Measurements from ENCODE around the gene XYLB. TPM values are rescaled to one million over a fixed set of nuclear protein-coding genes. Genes with fewer than 3 reads are reported as not detected.

XYLB gene
- total RNA-seq, 3 donors from 2014 or later (not counting 1 experiment from before 2014, with no cell fraction given), result 1.6 to 3.7 (median 2.4) TPM

DNA sequence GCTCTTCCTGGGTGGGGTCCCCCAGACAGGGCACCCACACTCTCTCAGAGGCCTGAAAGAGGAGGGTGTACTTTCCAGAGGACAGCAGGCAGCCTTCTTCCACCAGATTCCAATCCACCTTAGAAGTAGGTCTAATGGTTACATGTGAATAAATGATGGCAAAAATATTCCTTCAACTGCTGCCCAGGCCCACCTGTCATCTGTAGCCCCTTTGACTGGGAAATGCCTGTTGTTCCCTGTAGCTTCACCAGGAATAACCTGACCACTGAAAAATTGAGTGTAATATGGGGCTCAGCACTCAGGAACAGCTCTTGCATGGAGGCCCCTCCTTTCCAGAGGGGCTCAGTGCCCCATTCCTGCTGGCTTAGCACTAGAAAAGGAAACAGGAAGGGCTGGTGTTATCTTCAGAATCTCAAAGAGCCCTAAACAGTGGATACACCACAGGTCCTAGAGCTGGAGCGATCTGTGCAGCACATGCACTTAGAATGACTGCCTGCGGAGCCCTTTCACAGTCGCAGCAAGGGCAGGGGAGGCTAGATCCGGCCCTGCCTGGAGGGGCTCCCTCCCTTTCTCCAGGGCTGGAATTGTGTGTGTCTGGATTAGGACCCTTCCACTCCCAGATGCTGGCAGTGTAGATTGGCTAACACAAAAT is 32.3 kb upstream of the XYLB start:
- Mint-ChIP-seq H3K36me3 (no peaks in the 10 kb centered on the region), H3K27me3 (ENCODE audit: low read depth in 2 of 2) (peaks cover 6 to 8% of the 10 kb centered on the region in 2 donors), H3K9me3 (no peaks in the 10 kb centered on the region), H3K27ac (no peak overlapping the region), H3K4me1 (no peaks in the 10 kb centered on the region), H3K4me3 (no peak overlapping the region)
- TF ChIP-seq, protein P1, sequence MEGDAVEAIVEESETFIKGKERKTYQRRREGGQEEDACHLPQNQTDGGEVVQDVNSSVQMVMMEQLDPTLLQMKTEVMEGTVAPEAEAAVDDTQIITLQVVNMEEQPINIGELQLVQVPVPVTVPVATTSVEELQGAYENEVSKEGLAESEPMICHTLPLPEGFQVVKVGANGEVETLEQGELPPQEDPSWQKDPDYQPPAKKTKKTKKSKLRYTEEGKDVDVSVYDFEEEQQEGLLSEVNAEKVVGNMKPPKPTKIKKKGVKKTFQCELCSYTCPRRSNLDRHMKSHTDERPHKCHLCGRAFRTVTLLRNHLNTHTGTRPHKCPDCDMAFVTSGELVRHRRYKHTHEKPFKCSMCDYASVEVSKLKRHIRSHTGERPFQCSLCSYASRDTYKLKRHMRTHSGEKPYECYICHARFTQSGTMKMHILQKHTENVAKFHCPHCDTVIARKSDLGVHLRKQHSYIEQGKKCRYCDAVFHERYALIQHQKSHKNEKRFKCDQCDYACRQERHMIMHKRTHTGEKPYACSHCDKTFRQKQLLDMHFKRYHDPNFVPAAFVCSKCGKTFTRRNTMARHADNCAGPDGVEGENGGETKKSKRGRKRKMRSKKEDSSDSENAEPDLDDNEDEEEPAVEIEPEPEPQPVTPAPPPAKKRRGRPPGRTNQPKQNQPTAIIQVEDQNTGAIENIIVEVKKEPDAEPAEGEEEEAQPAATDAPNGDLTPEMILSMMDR (IDR thresholded peaks at IDR 0.05), result no peak
- Histone ChIP-seq H3K36me3 (ENCODE audit: control insufficient read depth, insufficient read depth, low read length) (no peaks in the 10 kb centered on the region), H3K27me3 (ENCODE audit: control insufficient read depth, insufficient read depth, low read length) (no peaks in the 10 kb centered on the region), H3K9me3 (ENCODE audit: control insufficient read depth, insufficient read depth, low read length) (no peaks in the 10 kb centered on the region), H3K4me1 (ENCODE audit: control insufficient read depth, insufficient read depth, low read length) (peaks cover 10% of the 10 kb centered on the region), H3K27ac (ENCODE audit: low read length) (no peak overlapping the region), H3K4me3 (ENCODE audit: low read length) (no peak overlapping the region)
- no peak for DNase-seq
- WGBS (ENCODE audit: insufficient coverage), result 27% methylated on average over 4 of the region's 4 CpGs
- intact Hi-C loops (cut with micrococcal nuclease), result no loop called here
- no peak for ATAC-seq

DNA sequence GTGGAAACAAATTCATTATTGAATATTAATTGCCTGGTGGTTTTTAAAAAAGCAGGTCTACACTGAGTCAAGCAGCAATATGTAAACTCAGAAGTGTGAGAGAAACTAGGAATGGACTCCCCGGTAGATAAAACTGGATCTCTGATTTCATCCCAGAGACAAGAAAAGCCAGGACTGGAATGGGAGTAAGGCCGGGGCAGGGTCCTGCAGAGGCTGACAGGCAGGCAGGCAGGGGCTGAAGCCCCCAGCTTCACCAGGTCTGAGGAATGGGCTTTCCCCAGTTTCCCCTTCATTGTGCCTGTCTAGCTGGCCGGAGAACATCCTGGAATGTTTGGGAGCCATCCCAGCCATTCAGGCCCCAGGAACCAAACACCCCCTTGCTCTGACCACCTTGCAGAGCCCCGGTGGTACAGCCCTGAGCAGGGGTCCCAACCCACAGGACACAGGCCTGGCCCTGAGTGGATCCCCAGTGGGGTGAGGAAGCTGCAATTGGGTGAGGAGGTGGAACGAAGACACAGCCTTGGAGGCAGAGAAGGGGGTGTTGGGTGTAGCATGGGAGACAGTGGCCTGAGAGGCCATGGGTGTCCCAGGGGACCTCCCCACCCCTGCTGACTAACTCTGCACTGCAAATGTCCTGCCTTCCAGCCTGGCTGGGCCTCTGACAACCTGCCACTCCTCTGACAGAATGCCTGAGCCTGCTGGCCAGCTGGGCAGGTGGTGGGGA is 31.7 kb upstream of the XYLB start:
- H3K4me1 Mint-ChIP-seq, result no peaks in the 10 kb centered on the region
- no peak overlapping the region for H3K27ac ChIP-seq (ENCODE audit: low read length)
- H3K36me3 Mint-ChIP-seq, result no peaks in the 10 kb centered on the region
- H3K27me3 ChIP-seq (ENCODE audit: control insufficient read depth, insufficient read depth, low read length), result no peaks in the 10 kb centered on the region
- no peak overlapping the region for H3K27ac Mint-ChIP-seq
- H3K36me3 ChIP-seq (ENCODE audit: control insufficient read depth, insufficient read depth, low read length), result no peaks in the 10 kb centered on the region
- no peaks in the 10 kb centered on the region for H3K9me3 ChIP-seq (ENCODE audit: control insufficient read depth, insufficient read depth, low read length)
- no peaks in the 10 kb centered on the region for H3K9me3 Mint-ChIP-seq
- peaks cover 6 to 8% of the 10 kb centered on the region in 2 donors for H3K27me3 Mint-ChIP-seq (ENCODE audit: low read depth in 2 of 2)
- H3K4me3 ChIP-seq (ENCODE audit: low read length), result no peak overlapping the region
- peaks cover 10% of the 10 kb centered on the region for H3K4me1 ChIP-seq (ENCODE audit: control insufficient read depth, insufficient read depth, low read length)
- TF ChIP-seq, protein P1 (IDR thresholded peaks at IDR 0.05), result no peak
- DNase-seq (no peak), ATAC-seq (no peak)
- intact Hi-C loops (cut with micrococcal nuclease), result no loop called here
- 75% methylated on average over 5 of the region's 5 CpGs for WGBS (ENCODE audit: insufficient coverage)
- no peak overlapping the region for H3K4me3 Mint-ChIP-seq

DNA sequence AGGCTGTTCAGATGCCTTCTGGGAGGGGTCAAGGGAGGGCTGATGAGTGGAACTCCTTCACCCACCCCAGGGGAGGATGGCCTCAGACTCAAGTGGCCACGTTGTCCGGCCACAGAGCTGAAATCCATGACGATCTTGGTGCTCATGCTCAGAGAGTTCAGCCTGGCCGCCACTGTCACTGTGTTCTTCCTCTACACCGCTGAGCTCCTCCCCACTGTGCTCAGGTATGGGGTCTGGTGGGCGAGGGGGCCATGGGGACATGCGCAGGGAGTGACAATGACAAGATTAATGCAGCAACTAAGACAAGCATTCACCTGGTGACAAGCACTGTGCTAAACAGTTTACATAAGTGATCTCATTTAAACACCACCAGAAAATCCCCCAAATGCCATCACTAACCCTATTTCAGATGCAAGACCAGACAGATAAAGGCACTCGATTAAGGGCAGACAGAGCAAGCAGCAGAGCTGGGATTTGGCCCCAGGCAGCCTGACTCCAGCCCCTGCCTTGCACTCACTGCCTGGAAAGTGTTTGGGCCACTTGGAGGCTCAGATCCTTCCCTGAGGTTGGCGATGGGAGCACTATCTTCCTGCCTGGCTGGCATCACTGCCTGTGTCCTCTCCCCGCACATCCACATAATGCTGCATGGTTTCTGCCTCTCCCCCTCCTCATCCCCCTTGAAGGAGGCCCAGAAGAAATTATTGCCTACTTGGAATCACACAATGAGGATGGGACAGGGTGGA is 30.9 kb upstream of the XYLB start:
- H3K27me3 Mint-ChIP-seq (ENCODE audit: low read depth in 2 of 2), result peaks cover 6 to 8% of the 10 kb centered on the region in 2 donors
- no peak for DNase-seq
- no peak overlapping the region for H3K4me3 Mint-ChIP-seq
- Histone ChIP-seq H3K27ac (ENCODE audit: low read length) (no peak overlapping the region), H3K27me3 (ENCODE audit: control insufficient read depth, insufficient read depth, low read length) (no peaks in the 10 kb centered on the region), H3K9me3 (ENCODE audit: control insufficient read depth, insufficient read depth, low read length) (no peaks in the 10 kb centered on the region), H3K4me1 (ENCODE audit: control insufficient read depth, insufficient read depth, low read length) (peaks cover 10% of the 10 kb centered on the region), H3K4me3 (ENCODE audit: low read length) (no peak overlapping the region), H3K36me3 (ENCODE audit: control insufficient read depth, insufficient read depth, low read length) (no peaks in the 10 kb centered on the region)
- no peaks in the 10 kb centered on the region for H3K36me3 Mint-ChIP-seq
- WGBS (ENCODE audit: insufficient coverage), result 91% methylated on average over 10 of the region's 10 CpGs
- ATAC-seq, result no peak
- TF ChIP-seq, protein P1 (IDR thresholded peaks at IDR 0.05), result no peak
- H3K27ac Mint-ChIP-seq, result no peak overlapping the region
- H3K9me3 Mint-ChIP-seq, result no peaks in the 10 kb centered on the region
- H3K4me1 Mint-ChIP-seq, result no peaks in the 10 kb centered on the region
- intact Hi-C loops (cut with micrococcal nuclease), result no loop called here
